ENCODE results near the gene SNAPC5. TPM values are rescaled to one million over a fixed set of nuclear protein-coding genes. Genes with fewer than 3 reads are reported as not detected.
A peak's percentile ranks its signal among the peaks of the same experiment; 100 is the strongest.

The SNAPC5 gene
- total RNA-seq, 4 donors from 2014 or later, result 7.8 to 31.1 (median 16.7) TPM

GRCh38 chr15:66489179-66489791 is 8.3 kb downstream of the SNAPC5 start:
- no peak for DNase-seq
- Histone ChIP-seq H3K4me1 (peaks cover 0 to 13% (median 0%) of the 10 kb centered on the region in 3 donors), H3K4me3 (no peak overlapping the region), H3K9me3 (no peaks in the 10 kb centered on the region), H3K27ac (peak overlapping the region in 1 of 4 donors; percentile 22), H3K27me3 (no peaks in the 10 kb centered on the region), H3K36me3 (peaks cover 11 to 98% (median 16%) of the 10 kb centered on the region in 3 donors)
- 31 to 43% methylated on average over 6 of the region's 6 CpGs for WGBS, 2 donors
- TF ChIP-seq POLR2A (IDR thresholded peaks at IDR 0.05) (no peak), CTCF (IDR thresholded peaks at IDR 0.05) (no peak)
- intact Hi-C loops (cut with DNase I), result no loop called here

GRCh38 chr15:66488525-66488924 is 9.0 kb downstream of the SNAPC5 start:
- Histone ChIP-seq H3K4me3 (no peak overlapping the region), H3K36me3 (peaks cover 11 to 92% (median 16%) of the 10 kb centered on the region in 3 donors), H3K9me3 (no peaks in the 10 kb centered on the region), H3K27me3 (no peaks in the 10 kb centered on the region), H3K27ac (no peak overlapping the region), H3K4me1 (peaks cover 0 to 13% (median 0%) of the 10 kb centered on the region in 3 donors)
- intact Hi-C loops (cut with DNase I), result no loop called here
- TF ChIP-seq CTCF (IDR thresholded peaks at IDR 0.05) (no peak), POLR2A (IDR thresholded peaks at IDR 0.05) (no peak)
- no peak for DNase-seq
- 78 to 93% methylated on average over 5 of the region's 5 CpGs for WGBS, 2 donors

- H3K27ac ChIP-seq, result no peak overlapping the region
- H3K27me3 ChIP-seq, result no peaks in the 10 kb centered on the region
- WGBS, 2 donors, result 93 to 98% methylated on average over 3 of the region's 3 CpGs
- H3K36me3 ChIP-seq, result peaks cover 16 to 90% (median 20%) of the 10 kb centered on the region in 3 donors
- H3K4me1 ChIP-seq, result peaks cover 0 to 13% (median 0%) of the 10 kb centered on the region in 3 donors
- DNase-seq, result no peak
- TF ChIP-seq POLR2A (IDR thresholded peaks at IDR 0.05), result no peak
- no peak for TF ChIP-seq CTCF (IDR thresholded peaks at IDR 0.05)
- intact Hi-C loops (cut with DNase I), result no loop called here
- no peak overlapping the region for H3K4me3 ChIP-seq
- H3K9me3 ChIP-seq, result no peaks in the 10 kb centered on the region
Measured at GRCh38 chr15:66486887-66487286, 10.7 kb downstream of the SNAPC5 start.

- no peak overlapping the region for H3K4me3 ChIP-seq
- no peak for DNase-seq
- no peaks in the 10 kb centered on the region for H3K9me3 ChIP-seq
- intact Hi-C loops (cut with DNase I), result no loop called here
- peaks cover 7 to 76% (median 12%) of the 10 kb centered on the region in 3 donors for H3K36me3 ChIP-seq
- TF ChIP-seq POLR2A (IDR thresholded peaks at IDR 0.05) (no peak), CTCF (IDR thresholded peaks at IDR 0.05) (no peak)
- no peak overlapping the region for H3K27ac ChIP-seq
- H3K27me3 ChIP-seq, result no peaks in the 10 kb centered on the region
- H3K4me1 ChIP-seq, result peaks cover 0 to 10% (median 0%) of the 10 kb centered on the region in 3 donors
- WGBS, 2 donors, result 93 to 95% methylated on average over 3 to 4 of the region's 5 CpGs
Measured at GRCh38 chr15:66484539-66485112, 12.9 kb downstream of the SNAPC5 start.

GRCh38 chr15:66483131-66483566 is 14.4 kb downstream of the SNAPC5 start:
- intact Hi-C loops (cut with DNase I), result no loop called here
- H3K9me3 ChIP-seq, result no peaks in the 10 kb centered on the region
- peak overlapping the region in 2 of 4 donors; percentile 26 to 34 for H3K27ac ChIP-seq
- H3K4me1 ChIP-seq, result no peaks in the 10 kb centered on the region
- no peaks in the 10 kb centered on the region for H3K27me3 ChIP-seq
- H3K4me3 ChIP-seq, result no peak overlapping the region
- H3K36me3 ChIP-seq, result peaks cover 0 to 61% (median 12%) of the 10 kb centered on the region in 3 donors
- 73 to 76% methylated on average over 3 of the region's 3 CpGs for WGBS, 2 donors
- TF ChIP-seq POLR2A (IDR thresholded peaks at IDR 0.05) (no peak), CTCF (IDR thresholded peaks at IDR 0.05) (no peak)
- no peak for DNase-seq

Measured in esophagus squamous epithelium (tissue), 5 donors.